ENCODE data around the gene PTTG1.

The PTTG1 gene

GRCh38 chr5:160470437-160471361 is 49.0 kb downstream of the PTTG1 start:
- no peak for DNase-seq (ENCODE audit: low read depth in 1 of 2, low spot score in 1 of 2)

DNA sequence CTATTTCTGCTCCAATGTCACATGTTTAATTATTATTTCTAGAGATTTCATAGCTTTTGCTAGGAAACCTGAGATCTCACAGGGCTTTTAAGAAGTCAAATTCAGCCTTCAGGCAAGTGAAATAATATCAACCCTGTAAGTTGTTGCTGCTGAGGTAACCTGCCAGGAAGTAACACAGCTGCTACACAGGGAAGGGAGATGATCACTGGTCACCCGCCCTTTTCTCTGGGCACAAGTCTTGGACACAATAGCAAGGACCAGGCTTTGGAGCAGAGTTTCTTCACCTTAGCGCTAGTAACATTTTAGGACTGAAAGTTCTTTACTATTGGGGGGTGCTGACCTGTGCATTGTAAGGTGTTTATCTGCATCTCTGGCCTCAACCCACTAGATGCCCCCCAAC is 50.1 kb downstream of the PTTG1 start:
- DNase-seq (ENCODE audit: low read depth in 1 of 2, low spot score in 1 of 2): no peak

- DNase-seq (ENCODE audit: low read depth in 1 of 2, low spot score in 1 of 2): no peak
Observed at GRCh38 chr5:160472482-160472881, 50.8 kb downstream of the PTTG1 start.

DNA sequence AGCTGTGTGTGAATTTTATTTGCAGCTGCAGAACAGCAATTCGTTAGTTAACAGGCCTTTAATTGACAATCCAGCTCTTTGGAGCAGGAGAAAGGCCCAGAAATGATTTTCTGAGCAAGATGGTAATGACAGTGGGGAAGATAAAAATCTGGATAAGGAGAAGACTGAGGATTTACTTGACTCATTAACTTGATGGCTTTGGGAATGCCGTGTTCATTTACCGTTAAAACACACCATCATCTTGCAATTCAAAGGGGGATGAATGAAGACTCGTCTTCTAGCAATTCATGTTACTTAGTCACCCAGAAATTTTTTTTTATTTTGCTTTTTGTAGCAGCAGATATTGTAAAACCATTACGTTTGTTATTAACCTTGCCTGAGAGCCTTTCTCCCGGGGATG is 52.0 kb downstream of the PTTG1 start:
- no peak for DNase-seq (ENCODE audit: low read depth in 1 of 2, low spot score in 1 of 2)

GRCh38 chr5:160474084-160474483 is 52.4 kb downstream of the PTTG1 start:
- DNase-seq (ENCODE audit: low read depth in 1 of 2, low spot score in 1 of 2): no peak

DNA sequence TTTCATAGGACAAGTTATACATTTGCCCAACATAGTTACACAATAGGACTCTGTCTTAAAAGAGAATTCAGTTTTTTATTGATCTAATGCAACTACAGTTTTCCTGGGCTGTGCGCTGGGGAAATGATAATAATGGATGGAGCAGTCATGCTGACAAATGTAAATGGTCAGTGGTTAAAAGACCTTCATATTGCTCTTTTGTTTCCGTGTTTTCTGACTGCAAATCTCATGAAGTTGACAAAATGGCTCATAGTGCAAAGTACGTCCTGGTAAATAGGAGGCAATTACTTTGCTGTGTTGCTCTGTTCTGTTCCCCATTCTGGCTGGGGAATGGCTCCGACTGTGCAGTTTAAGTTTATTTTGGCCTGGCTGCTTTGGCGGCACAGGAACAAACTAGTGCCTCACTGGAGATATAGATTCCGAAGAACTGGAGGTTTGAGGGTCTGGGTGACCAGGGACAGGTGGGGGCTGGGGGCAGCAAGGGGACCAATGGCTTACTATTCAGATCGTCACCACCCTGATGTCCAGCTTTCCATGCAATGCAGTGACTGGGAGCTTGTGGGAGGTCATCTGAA is 54.3 kb downstream of the PTTG1 start:
- no peak for DNase-seq (ENCODE audit: low read depth in 1 of 2, low spot score in 1 of 2)

- no peak for DNase-seq (ENCODE audit: low read depth in 1 of 2, low spot score in 1 of 2)
Observed at GRCh38 chr5:160477266-160477970, 55.8 kb downstream of the PTTG1 start.

- no peak for DNase-seq (ENCODE audit: low read depth in 1 of 2, low spot score in 1 of 2)
Observed at GRCh38 chr5:160478163-160478562, 56.5 kb downstream of the PTTG1 start.
